Transverse colon (tissue), 3 donors: ENCODE data around the gene TRIM59.

Experiments used
- CTCF ChIP-seq, 5 experiments: fragments of 200-600 bp in 3 of 5; fragments of 450-650 bp in 2 of 5; sonication (generic) in 3 of 5; IDR thresholded peaks; 1 replicate in 2 of 5; 2 replicates in 3 of 5; pipeline ENCODE4 v1.5.1; 2016 to 2017; ENCODE audit warnings: antibody characterized with exemption in 5 of 5, inconsistent platforms in 3 of 5, mild to moderate bottlenecking in 2 of 5, moderate library complexity in 1 of 5
- EP300 ChIP-seq: sonication (generic); formaldehyde crosslinking; IDR thresholded peaks from one replicate; pipeline ENCODE4 v1.6.1; 2017; ENCODE audit warnings: antibody characterized with exemption, low read depth

- TF ChIP-seq CTCF (IDR thresholded peaks at IDR 0.05) (no peak), EP300 (no peak)
Measured at GRCh38 chr3:160400030-160400701, 49.4 kb downstream of the TRIM59 start.
